Mesothelial cell of epicardium (in vitro differentiated cells): ENCODE measurements around the gene CLDN15. TPM values are rescaled to one million over a fixed set of nuclear protein-coding genes. Genes with fewer than 3 reads are reported as not detected.
"Not testable (repeated sequence)": the region's sequence is repeated elsewhere in the genome, so short reads cannot be mapped to it uniquely, and the experiment has no call there.

Experiments used
- DNase-seq, 2 experiments: peaks; one replicate each; pipeline ENCODE4 v3.0.0; 2021; ENCODE audit warnings: low spot score in 2 of 2; ENCODE audit not compliant: unreplicated experiment in 2 of 2
- H3K27ac Mint-ChIP-seq: 2 replicates; pipeline ENCODE4 v1.8.0; 2021; ENCODE audit warnings: mixed read lengths
- H3K27me3 Mint-ChIP-seq: 2 replicates; pipeline ENCODE4 v1.8.0; 2021; ENCODE audit warnings: low read depth, mixed read lengths
- H3K36me3 Mint-ChIP-seq: 2 replicates; pipeline ENCODE4 v1.8.0; 2021; ENCODE audit warnings: mixed read lengths
- H3K4me1 Mint-ChIP-seq: 2 replicates; pipeline ENCODE4 v1.8.0; 2021; ENCODE audit warnings: mixed read lengths
- H3K4me3 Mint-ChIP-seq: 2 replicates; pipeline ENCODE4 v1.8.0; 2021; ENCODE audit warnings: mild to moderate bottlenecking, moderate library complexity, mixed read lengths
- H3K9me3 Mint-ChIP-seq: 2 replicates; pipeline ENCODE4 v1.8.0; 2021; ENCODE audit warnings: mixed read lengths
- total RNA-seq: library from RNA; stranded (reverse); gene quantifications from 3 replicates; pipeline ENCODE4 v1.2.1, GENCODE V29; 2021
- TF ChIP-seq, protein P1 (sequence below): fragments of 200-600 bp; sonication (generic); IDR thresholded peaks from one replicate; pipeline ENCODE4 v1.5.0; 2021; ENCODE audit warnings: antibody characterized with exemption; ENCODE audit not compliant: unreplicated experiment

CLDN15 gene
- total RNA-seq, 1 donor from 2014 or later: 19.5 TPM

DNA sequence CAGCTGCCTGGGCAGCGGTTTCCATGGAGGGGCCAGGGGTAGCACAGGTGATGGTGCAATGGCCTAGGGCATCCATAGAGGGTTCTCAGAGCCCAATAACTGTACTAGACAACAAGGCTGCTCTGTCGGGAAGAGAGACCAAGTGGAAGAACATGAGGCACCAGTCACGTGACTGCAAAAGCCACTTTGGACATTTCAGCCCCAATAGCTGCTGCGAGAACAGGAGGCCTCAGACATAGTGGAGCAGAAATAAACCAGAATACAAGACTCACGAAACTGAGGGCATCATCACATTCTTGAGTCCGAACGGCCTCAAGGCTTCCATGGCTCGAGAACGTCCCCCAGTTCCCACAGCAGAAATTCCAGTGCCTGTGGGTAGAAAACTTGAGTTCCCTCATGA lies 39.6 kb upstream of the CLDN15 start:
- no peaks in the 10 kb centered on the region for H3K9me3 Mint-ChIP-seq
- H3K27ac Mint-ChIP-seq: no peak overlapping the region
- TF ChIP-seq, protein P1, sequence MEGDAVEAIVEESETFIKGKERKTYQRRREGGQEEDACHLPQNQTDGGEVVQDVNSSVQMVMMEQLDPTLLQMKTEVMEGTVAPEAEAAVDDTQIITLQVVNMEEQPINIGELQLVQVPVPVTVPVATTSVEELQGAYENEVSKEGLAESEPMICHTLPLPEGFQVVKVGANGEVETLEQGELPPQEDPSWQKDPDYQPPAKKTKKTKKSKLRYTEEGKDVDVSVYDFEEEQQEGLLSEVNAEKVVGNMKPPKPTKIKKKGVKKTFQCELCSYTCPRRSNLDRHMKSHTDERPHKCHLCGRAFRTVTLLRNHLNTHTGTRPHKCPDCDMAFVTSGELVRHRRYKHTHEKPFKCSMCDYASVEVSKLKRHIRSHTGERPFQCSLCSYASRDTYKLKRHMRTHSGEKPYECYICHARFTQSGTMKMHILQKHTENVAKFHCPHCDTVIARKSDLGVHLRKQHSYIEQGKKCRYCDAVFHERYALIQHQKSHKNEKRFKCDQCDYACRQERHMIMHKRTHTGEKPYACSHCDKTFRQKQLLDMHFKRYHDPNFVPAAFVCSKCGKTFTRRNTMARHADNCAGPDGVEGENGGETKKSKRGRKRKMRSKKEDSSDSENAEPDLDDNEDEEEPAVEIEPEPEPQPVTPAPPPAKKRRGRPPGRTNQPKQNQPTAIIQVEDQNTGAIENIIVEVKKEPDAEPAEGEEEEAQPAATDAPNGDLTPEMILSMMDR: no peak
- no peak for DNase-seq
- peaks cover 4% of the 10 kb centered on the region for H3K27me3 Mint-ChIP-seq
- no peaks in the 10 kb centered on the region for H3K36me3 Mint-ChIP-seq
- H3K4me1 Mint-ChIP-seq: peaks cover 3% of the 10 kb centered on the region
- H3K4me3 Mint-ChIP-seq: no peak overlapping the region

DNA sequence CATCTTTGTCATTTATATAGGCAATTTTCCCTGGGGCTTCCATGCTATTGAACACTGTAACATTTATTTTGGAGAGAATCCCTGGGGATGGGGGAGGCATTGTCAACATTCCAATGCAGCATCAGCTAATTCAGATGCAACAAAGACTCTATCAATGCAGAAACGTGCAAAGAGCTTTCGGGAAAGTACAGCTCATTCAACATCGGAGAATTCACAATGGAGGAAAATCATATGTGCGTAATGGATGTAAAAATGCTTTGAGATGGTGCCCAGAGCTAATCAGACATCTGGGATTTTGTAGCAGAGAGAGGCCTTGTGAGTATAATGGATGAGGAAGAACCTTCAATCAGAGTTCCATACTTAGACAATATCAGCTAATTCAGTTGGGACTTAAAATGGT lies 35.6 kb upstream of the CLDN15 start:
- Mint-ChIP-seq H3K4me1 (no peaks in the 10 kb centered on the region), H3K27me3 (peaks cover 2% of the 10 kb centered on the region), H3K9me3 (no peaks in the 10 kb centered on the region), H3K27ac (no peak overlapping the region), H3K4me3 (no peak overlapping the region), H3K36me3 (no peaks in the 10 kb centered on the region)
- TF ChIP-seq, protein P1: no peak
- DNase-seq: no peak

DNA sequence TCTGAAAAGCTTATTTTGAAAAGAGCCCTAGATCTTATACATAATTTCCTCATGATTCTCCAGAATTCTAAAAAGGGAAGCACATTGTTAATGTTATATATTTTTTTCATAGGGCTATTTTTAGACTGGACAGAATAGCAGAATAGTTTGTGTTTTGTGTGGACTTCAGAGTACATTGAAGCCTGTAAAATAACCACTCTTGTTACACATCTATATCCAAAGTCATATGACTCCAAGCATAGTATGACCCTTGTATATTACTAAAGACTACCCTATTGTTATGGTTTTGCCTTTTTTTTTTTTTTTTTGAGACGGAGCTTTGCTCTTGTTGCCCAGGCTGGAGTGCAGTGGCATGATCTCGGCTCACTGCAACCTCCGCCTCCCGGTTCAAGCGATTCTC lies 33.4 kb upstream of the CLDN15 start:
- Mint-ChIP-seq H3K4me3 (no peak overlapping the region), H3K27me3 (no peaks in the 10 kb centered on the region), H3K27ac (no peak overlapping the region), H3K36me3 (no peaks in the 10 kb centered on the region), H3K4me1 (peaks cover 2% of the 10 kb centered on the region), H3K9me3 (no peaks in the 10 kb centered on the region)
- DNase-seq: no peak
- TF ChIP-seq, protein P1: no peak

DNA sequence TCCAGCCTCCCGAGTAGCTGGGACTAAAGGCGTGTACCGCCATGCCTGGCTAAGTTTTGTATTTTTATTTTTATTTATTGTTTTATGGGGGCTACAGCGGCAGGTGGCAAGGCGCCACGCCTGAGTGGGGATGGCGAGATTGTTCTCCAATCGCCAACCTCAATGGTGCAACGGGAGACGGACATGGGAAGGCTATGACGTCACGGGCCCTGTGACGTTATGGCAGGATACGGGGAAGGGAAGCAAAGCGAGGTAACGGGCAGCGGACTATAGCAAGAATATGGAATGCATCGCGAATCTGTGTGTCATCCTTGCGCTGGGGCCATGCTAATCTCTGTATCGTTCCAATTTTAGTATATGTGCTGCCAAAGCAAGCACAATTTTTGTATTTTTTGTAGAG lies 32.1 kb upstream of the CLDN15 start:
- Mint-ChIP-seq H3K4me1 (peaks cover 4% of the 10 kb centered on the region), H3K36me3 (no peaks in the 10 kb centered on the region), H3K27ac (no peak overlapping the region), H3K4me3 (no peak overlapping the region), H3K9me3 (no peaks in the 10 kb centered on the region), H3K27me3 (no peaks in the 10 kb centered on the region)
- DNase-seq: no peak
- TF ChIP-seq, protein P1: no peak

DNA sequence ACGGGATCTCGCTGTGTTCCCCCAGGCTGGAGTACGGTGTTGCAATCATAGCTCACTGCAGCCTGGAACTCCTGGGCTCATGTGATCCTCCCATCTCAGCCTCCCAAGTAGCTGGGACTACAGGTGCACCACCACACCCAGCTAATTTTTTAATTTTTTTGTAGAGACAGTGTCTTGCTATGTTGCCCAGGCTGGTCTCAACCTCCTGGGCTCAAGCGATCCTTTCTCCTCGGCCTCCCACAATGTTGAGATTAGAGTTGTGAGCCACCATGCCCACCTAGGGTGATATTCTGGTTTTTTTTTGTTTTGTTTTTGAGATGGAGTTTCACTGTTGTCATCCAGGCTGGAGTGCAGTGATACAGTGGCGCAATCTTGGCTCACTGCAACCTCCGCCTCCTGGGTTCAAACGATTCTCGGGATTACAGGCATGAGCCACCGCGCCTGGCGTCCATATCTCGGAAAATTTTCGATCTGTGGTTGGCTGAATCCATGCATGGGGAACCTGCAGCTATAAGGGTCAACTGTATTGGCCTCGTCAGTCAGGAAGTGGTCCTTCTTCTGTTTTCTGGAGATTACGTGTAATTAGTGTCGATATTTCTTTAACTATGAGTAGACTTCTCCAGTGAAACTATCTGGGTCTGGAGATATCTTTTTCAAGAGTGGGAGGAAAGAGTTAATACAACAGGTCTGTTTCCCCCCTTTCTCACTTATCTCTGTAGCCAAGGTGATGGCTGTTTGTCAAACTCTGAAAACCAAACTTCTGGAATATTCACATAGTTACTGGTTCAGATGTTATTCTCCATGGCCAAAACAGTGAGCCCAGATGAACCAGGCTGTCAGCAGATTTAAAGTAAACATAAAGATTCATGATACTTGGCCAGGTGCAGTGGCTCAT lies 28.3 kb upstream of the CLDN15 start:
- no peaks in the 10 kb centered on the region for H3K27me3 Mint-ChIP-seq
- no peaks in the 10 kb centered on the region for H3K9me3 Mint-ChIP-seq
- no peaks in the 10 kb centered on the region for H3K36me3 Mint-ChIP-seq
- H3K4me1 Mint-ChIP-seq: peaks cover 7% of the 10 kb centered on the region
- no peak overlapping the region for H3K27ac Mint-ChIP-seq
- no peak overlapping the region for H3K4me3 Mint-ChIP-seq
- TF ChIP-seq, protein P1: no peak
- DNase-seq: no peak

DNA sequence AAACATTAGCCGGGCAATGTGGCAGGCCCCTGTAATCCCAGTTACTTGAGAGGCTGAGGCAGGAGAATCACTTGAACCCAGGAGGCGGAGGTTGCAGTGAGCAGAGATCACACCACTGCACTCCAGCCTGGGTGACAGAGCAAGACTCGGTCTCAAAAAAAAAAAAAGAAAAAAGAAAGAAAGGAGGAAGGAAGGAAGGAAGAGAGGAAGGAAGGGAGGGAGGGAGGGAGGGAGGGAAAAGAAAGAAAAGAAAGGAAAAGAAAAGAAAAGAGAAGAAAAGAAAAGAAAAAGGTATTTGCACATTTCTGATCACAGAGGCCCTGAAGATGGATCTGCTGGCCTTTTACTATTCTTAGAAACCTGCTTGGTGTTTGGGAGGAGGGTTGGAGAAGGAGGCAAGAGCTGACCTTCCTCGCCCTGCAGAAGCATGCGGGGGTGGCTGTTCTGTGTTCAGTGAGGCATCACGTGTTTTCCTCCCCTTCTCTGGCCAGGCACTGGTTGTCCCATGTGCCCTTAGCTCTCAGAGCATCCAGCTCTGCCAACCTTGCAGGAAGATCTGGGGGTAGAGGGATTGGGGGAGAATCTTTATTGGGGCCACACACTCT lies 26.6 kb upstream of the CLDN15 start:
- H3K36me3 Mint-ChIP-seq, H3K9me3 Mint-ChIP-seq, H3K27me3 Mint-ChIP-seq, H3K27ac Mint-ChIP-seq, H3K4me1 Mint-ChIP-seq, DNase-seq, H3K4me3 Mint-ChIP-seq: not testable (repeated sequence)
